ENCODE data around the gene CACTIN. TPM values are rescaled to one million over a fixed set of nuclear protein-coding genes. Genes with fewer than 3 reads are reported as not detected.

The CACTIN gene
- total and polyA plus RNA-seq, 2 of the 8 experiments (the other 6 are each of a cell fraction or from before 2014, with no cell fraction given) = 25.8 to 29.9 TPM

GRCh38 chr19:3621689-3622088, 4.9 kb downstream of the CACTIN start:
- Histone ChIP-seq H3K56ac (replicated peaks; ENCODE audit: insufficient read length, low read depth, low read length) (no peak overlapping the region), H3K79me2 (ENCODE audit: control insufficient read depth in 1 of 2, insufficient read depth in 2 of 2, low read length in 2 of 2) (peaks cover 9 to 24% of the 10 kb centered on the region in 2 experiments), H4K20me1 (replicated peaks in 1 of 2; ENCODE audit: control insufficient read depth in 1 of 2, insufficient read depth in 2 of 2, low read length in 2 of 2) (peaks cover 4 to 16% of the 10 kb centered on the region in 2 experiments), H2BK120ac (replicated peaks; ENCODE audit: low read depth, low read length) (no peak overlapping the region), H3K4me2 (ENCODE audit: insufficient read depth in 1 of 2, low read depth in 2 of 2, low read length in 2 of 2) (no peak overlapping the region), H3K23ac (ENCODE audit: insufficient read length) (no peak overlapping the region), H3K14ac (ENCODE audit: insufficient read length) (no peak overlapping the region), H3K23me2 (ENCODE audit: low read depth, low read length) (peaks cover 4% of the 10 kb centered on the region), H4K91ac (replicated peaks; ENCODE audit: insufficient read length, low read length) (no peak overlapping the region), H2AFZ (ENCODE audit: low read length) (no peak overlapping the region), H3K9ac (replicated peaks in 1 of 4; ENCODE audit: extremely low read depth in 1 of 4, low read depth in 3 of 4, low read length in 3 of 4) (no peak overlapping the region), H3K9me3 (ENCODE audit: insufficient read depth in 2 of 2, low read depth in 1 of 2, low read length in 1 of 2) (no peaks in the 10 kb centered on the region), H4K8ac (ENCODE audit: extremely low read depth, insufficient read depth, low read length) (no peak overlapping the region), H3K4ac (replicated peaks; ENCODE audit: insufficient read length, low read depth, low read length) (no peak overlapping the region), H3K36me3 (ENCODE audit: control insufficient read depth in 2 of 4, insufficient read depth in 4 of 4, low read length in 3 of 4) (peaks cover 2 to 5% (median 3%) of the 10 kb centered on the region in 4 experiments; a peak in 4 of 8 replicates), H3K27me3 (replicated peaks in 1 of 4; ENCODE audit: control insufficient read depth in 3 of 4, extremely low read depth in 1 of 4, insufficient read depth in 3 of 4, low read length in 3 of 4) (no peaks in the 10 kb centered on the region), H2BK5ac (ENCODE audit: low read depth, low read length) (no peak overlapping the region), H3K27ac (ENCODE audit: low read depth, low read length) (no peak overlapping the region), H2BK20ac (ENCODE audit: low read length) (no peak overlapping the region), H2AK5ac (ENCODE audit: low read depth, low read length) (no peak overlapping the region), H2BK15ac (ENCODE audit: low read length) (no peak overlapping the region), H2BK12ac (ENCODE audit: low read depth, low read length) (no peak overlapping the region), H3K79me1 (ENCODE audit: low read depth, low read length) (peaks cover 12% of the 10 kb centered on the region), H3K18ac (ENCODE audit: extremely low read depth, low read length) (no peak overlapping the region), H3K4me1 (replicated peaks in 1 of 4; ENCODE audit: control insufficient read depth in 3 of 4, insufficient read depth in 4 of 4, low read length in 3 of 4) (peaks cover 0 to 9% (median 2%) of the 10 kb centered on the region in 4 experiments; a peak in 4 of 7 replicates), H4K5ac (ENCODE audit: insufficient read length, low read depth, low read length) (no peak overlapping the region), H3K4me3 (ENCODE audit: extremely low read depth in 1 of 4, insufficient read depth in 2 of 4, low read depth in 3 of 4, low read length in 4 of 4) (no peak overlapping the region)
- ChIA-PET CTCF (ENCODE audit: partially characterized antibody) (interaction anchor here (0.7 to 7.3 kb wide), 10 partner anchors 9 to 316 kb away, joined by 3 to 38 read pairs (median 3); partner anchors contain the start of gene GIPC3), POLR2A (ENCODE audit: partially characterized antibody) (interaction anchor here (1.6 to 1.7 kb wide), 2 partner anchors 11 to 85 kb away, joined by 3 to 5 read pairs; no protein-coding TSS in a partner anchor)
- DNase-seq (ENCODE audit: low read depth in 1 of 2, low spot score in 2 of 2) (no peak), FAIRE-seq (no peak)
- no peak for TF ChIP-seq TAF1 (IDR thresholded peaks at IDR 0.05; ENCODE audit: low read depth, low read length)
- TF ChIP-seq PHF8 (conservative IDR thresholded peaks at IDR 0.05; ENCODE audit: low read depth, low read length) = no peak
- no peak for TF ChIP-seq RBBP5 (IDR thresholded peaks at IDR 0.05; ENCODE audit: borderline replicate concordance, low read depth, low read length)
- 95% methylated on average over 15 of the region's 15 CpGs; no CpG with 5 or more reads in 1 of the 2 experiments for WGBS, 2 experiments (ENCODE audit: extremely low coverage in 1 of 2, insufficient coverage in 1 of 2, insufficient read length in 1 of 2, insufficient replicate concordance in 2 of 2, low coverage in 1 of 2, low lambda C conversion rate in 2 of 2, missing lambda C conversion rate in 1 of 2)
